SK-N-SH treated with all-trans-retinoic acid at 6 μM for 48 hours (cell line): ENCODE data around the gene SHROOM4.

Experiments
- ATAC-seq: fragments of 200-7000 bp; cut with Tn5 transposase; 3 replicates; pipeline ENCODE4 v1.9.1; 2020; ENCODE audit warnings: mild to moderate bottlenecking, moderate library complexity
- ARNTL ChIP-seq: fragments of 450-650 bp; formaldehyde crosslinking; IDR thresholded peaks from 2 replicates; pipeline ENCODE4 v1.5.0; 2020; ENCODE audit warnings: low read depth, mild to moderate bottlenecking, moderate library complexity, borderline replicate concordance
- BACH2 ChIP-seq: fragments of 250-450 bp; sonication (Bioruptor Pico); IDR thresholded peaks from 2 replicates; pipeline ENCODE4 v1.9.0; 2021; ENCODE audit warnings: mild to moderate bottlenecking, borderline replicate concordance
- CSDC2 ChIP-seq: fragments of 250-450 bp; sonication (Bioruptor Pico); IDR thresholded peaks from 2 replicates; pipeline ENCODE4 v1.5.0; 2020; ENCODE audit warnings: mild to moderate bottlenecking, moderate library complexity
- ESRRG ChIP-seq: fragments of 250-450 bp; sonication (Bioruptor Pico); IDR thresholded peaks from 2 replicates; pipeline ENCODE4 v1.6.1; 2021; ENCODE audit warnings: mild to moderate bottlenecking
- GLIS3 ChIP-seq: fragments of 250-450 bp; sonication (Bioruptor Pico); IDR thresholded peaks from 2 replicates; pipeline ENCODE4 v1.5.0; 2020; ENCODE audit warnings: mild to moderate bottlenecking, moderate library complexity
- ISL1 ChIP-seq: fragments of 250-450 bp; sonication (Bioruptor Pico); IDR thresholded peaks from 2 replicates; pipeline ENCODE4 v2.1.2; 2022; ENCODE audit warnings: mild to moderate bottlenecking, moderate library complexity
- OSR1 ChIP-seq: fragments of 250-450 bp; sonication (Bioruptor Pico); IDR thresholded peaks from 2 replicates; pipeline ENCODE4 v1.8.0; 2022; ENCODE audit warnings: moderate library complexity, mild to moderate bottlenecking, inconsistent platforms
- POU6F1 ChIP-seq: fragments of 250-450 bp; sonication (Bioruptor Pico); IDR thresholded peaks from 2 replicates; pipeline ENCODE4 v1.8.0; 2021; ENCODE audit warnings: low read depth, mild to moderate bottlenecking, moderate library complexity, borderline replicate concordance
- RARB ChIP-seq: fragments of 250-450 bp; sonication (Bioruptor Pico); IDR thresholded peaks from 2 replicates; pipeline ENCODE4 v1.8.0; 2021; ENCODE audit warnings: mild to moderate bottlenecking, moderate library complexity
- SNAI2 ChIP-seq: fragments of 250-450 bp; sonication (Bioruptor Pico); IDR thresholded peaks from 2 replicates; pipeline ENCODE4 v1.5.0; 2020; ENCODE audit warnings: mild to moderate bottlenecking, moderate library complexity
- TCF4 ChIP-seq: fragments of 250-450 bp; sonication (Bioruptor Pico); IDR thresholded peaks from 2 replicates; pipeline ENCODE4 v1.8.0; 2021; ENCODE audit warnings: mild to moderate bottlenecking, moderate library complexity, borderline replicate concordance
- TOX ChIP-seq: fragments of 250-450 bp; sonication (Bioruptor Pico); IDR thresholded peaks from 2 replicates; pipeline ENCODE4 v1.8.0; 2021; ENCODE audit warnings: mild to moderate bottlenecking, moderate library complexity, borderline replicate concordance
- ZC3H10 ChIP-seq: fragments of 250-450 bp; sonication (Bioruptor Pico); IDR thresholded peaks from 2 replicates; pipeline ENCODE4 v1.5.1; 2021; ENCODE audit warnings: mild to moderate bottlenecking, moderate library complexity
- ZFP3 ChIP-seq: fragments of 250-450 bp; sonication (Bioruptor Pico); IDR thresholded peaks from 2 replicates; pipeline ENCODE4 v1.5.0; 2020; ENCODE audit warnings: mild to moderate bottlenecking, moderate library complexity
- ZFP30 ChIP-seq: fragments of 450-650 bp; formaldehyde crosslinking; IDR thresholded peaks from 2 replicates; pipeline ENCODE4 v1.5.0; 2022; ENCODE audit warnings: mild to moderate bottlenecking, moderate library complexity
- ZNF565 ChIP-seq: fragments of 450-650 bp; formaldehyde crosslinking; conservative IDR thresholded peaks from 2 replicates; pipeline ENCODE4 v1.5.0; 2020; ENCODE audit warnings: low read depth, mild to moderate bottlenecking, moderate library complexity
- ZNF70 ChIP-seq: fragments of 450-650 bp; formaldehyde crosslinking; IDR thresholded peaks from 2 replicates; pipeline ENCODE4 v1.5.0; 2020; ENCODE audit warnings: mild to moderate bottlenecking, moderate library complexity
- ZNF8 ChIP-seq: fragments of 450-650 bp; formaldehyde crosslinking; IDR thresholded peaks from 2 replicates; pipeline ENCODE4 v1.5.0; 2020; ENCODE audit warnings: mild to moderate bottlenecking, moderate library complexity
- TF ChIP-seq, protein P1 (sequence below): fragments of 250-450 bp; sonication (Bioruptor Pico); IDR thresholded peaks from 2 replicates; pipeline ENCODE4 v1.5.1; 2020; ENCODE audit warnings: low read depth, mild to moderate bottlenecking, moderate library complexity
- TF ChIP-seq, protein P2 (sequence below): fragments of 250-450 bp; sonication (Bioruptor Pico); IDR thresholded peaks from 2 replicates; pipeline ENCODE4 v1.5.0; 2020; ENCODE audit warnings: mild to moderate bottlenecking, moderate library complexity
- TF ChIP-seq, protein P3 (sequence below): fragments of 250-450 bp; sonication (Bioruptor Pico); IDR thresholded peaks from 2 replicates; pipeline ENCODE4 v1.8.0; 2020; ENCODE audit warnings: mild to moderate bottlenecking, moderate library complexity, borderline replicate concordance
- TF ChIP-seq, protein P4 (sequence below): fragments of 250-450 bp; sonication (Bioruptor Pico); IDR thresholded peaks from 2 replicates; pipeline ENCODE4 v1.5.1; 2021; ENCODE audit warnings: mild to moderate bottlenecking, moderate library complexity

The SHROOM4 gene

DNA sequence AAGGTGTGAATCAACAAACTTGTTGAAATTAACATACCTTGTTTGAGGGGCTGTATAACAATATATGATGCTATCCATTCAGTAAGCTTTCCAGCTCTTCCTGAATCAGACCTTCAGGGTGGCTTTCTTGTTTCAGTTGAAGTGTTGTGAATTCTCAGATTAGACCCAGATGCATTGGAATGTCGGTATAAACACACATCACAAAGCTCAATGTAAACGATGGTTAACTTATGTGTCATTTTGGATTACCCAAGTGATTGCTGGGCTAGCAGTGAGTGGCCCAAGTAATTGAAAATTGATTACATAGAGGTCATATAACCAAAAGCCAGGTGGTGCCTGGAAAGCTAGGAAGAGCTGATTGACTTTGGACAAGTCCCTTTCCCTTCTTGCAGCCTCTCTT lies 115.0 kb downstream of the SHROOM4 start (continued):
- TF ChIP-seq, protein P1, sequence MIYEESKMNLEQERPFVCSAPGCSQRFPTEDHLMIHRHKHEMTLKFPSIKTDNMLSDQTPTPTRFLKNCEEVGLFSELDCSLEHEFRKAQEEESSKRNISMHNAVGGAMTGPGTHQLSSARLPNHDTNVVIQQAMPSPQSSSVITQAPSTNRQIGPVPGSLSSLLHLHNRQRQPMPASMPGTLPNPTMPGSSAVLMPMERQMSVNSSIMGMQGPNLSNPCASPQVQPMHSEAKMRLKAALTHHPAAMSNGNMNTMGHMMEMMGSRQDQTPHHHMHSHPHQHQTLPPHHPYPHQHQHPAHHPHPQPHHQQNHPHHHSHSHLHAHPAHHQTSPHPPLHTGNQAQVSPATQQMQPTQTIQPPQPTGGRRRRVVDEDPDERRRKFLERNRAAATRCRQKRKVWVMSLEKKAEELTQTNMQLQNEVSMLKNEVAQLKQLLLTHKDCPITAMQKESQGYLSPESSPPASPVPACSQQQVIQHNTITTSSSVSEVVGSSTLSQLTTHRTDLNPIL (CRISPR knock-in tag), result no peak
- TF ChIP-seq RARB (CRISPR knock-in tag) (no peak), BACH2 (CRISPR knock-in tag) (no peak), ESRRG (CRISPR knock-in tag) (no peak)

GRCh38 chrX:50697691-50698090 lies 116.3 kb downstream of the SHROOM4 start:
- TF ChIP-seq, protein P2, sequence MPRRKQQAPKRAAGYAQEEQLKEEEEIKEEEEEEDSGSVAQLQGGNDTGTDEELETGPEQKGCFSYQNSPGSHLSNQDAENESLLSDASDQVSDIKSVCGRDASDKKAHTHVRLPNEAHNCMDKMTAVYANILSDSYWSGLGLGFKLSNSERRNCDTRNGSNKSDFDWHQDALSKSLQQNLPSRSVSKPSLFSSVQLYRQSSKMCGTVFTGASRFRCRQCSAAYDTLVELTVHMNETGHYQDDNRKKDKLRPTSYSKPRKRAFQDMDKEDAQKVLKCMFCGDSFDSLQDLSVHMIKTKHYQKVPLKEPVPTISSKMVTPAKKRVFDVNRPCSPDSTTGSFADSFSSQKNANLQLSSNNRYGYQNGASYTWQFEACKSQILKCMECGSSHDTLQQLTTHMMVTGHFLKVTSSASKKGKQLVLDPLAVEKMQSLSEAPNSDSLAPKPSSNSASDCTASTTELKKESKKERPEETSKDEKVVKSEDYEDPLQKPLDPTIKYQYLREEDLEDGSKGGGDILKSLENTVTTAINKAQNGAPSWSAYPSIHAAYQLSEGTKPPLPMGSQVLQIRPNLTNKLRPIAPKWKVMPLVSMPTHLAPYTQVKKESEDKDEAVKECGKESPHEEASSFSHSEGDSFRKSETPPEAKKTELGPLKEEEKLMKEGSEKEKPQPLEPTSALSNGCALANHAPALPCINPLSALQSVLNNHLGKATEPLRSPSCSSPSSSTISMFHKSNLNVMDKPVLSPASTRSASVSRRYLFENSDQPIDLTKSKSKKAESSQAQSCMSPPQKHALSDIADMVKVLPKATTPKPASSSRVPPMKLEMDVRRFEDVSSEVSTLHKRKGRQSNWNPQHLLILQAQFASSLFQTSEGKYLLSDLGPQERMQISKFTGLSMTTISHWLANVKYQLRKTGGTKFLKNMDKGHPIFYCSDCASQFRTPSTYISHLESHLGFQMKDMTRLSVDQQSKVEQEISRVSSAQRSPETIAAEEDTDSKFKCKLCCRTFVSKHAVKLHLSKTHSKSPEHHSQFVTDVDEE (CRISPR knock-in tag), result no peak
- no peak for TF ChIP-seq ZNF565
- TF ChIP-seq ARNTL, result no peak
- TF ChIP-seq, protein P1 (CRISPR knock-in tag), result no peak
- TF ChIP-seq, protein P3, sequence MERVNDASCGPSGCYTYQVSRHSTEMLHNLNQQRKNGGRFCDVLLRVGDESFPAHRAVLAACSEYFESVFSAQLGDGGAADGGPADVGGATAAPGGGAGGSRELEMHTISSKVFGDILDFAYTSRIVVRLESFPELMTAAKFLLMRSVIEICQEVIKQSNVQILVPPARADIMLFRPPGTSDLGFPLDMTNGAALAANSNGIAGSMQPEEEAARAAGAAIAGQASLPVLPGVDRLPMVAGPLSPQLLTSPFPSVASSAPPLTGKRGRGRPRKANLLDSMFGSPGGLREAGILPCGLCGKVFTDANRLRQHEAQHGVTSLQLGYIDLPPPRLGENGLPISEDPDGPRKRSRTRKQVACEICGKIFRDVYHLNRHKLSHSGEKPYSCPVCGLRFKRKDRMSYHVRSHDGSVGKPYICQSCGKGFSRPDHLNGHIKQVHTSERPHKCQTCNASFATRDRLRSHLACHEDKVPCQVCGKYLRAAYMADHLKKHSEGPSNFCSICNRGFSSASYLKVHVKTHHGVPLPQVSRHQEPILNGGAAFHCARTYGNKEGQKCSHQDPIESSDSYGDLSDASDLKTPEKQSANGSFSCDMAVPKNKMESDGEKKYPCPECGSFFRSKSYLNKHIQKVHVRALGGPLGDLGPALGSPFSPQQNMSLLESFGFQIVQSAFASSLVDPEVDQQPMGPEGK (CRISPR knock-in tag), result no peak
- no peak for TF ChIP-seq ZC3H10 (CRISPR knock-in tag)
- no peak for TF ChIP-seq ZFP3 (CRISPR knock-in tag)
- ATAC-seq, result peak; percentile 70

DNA sequence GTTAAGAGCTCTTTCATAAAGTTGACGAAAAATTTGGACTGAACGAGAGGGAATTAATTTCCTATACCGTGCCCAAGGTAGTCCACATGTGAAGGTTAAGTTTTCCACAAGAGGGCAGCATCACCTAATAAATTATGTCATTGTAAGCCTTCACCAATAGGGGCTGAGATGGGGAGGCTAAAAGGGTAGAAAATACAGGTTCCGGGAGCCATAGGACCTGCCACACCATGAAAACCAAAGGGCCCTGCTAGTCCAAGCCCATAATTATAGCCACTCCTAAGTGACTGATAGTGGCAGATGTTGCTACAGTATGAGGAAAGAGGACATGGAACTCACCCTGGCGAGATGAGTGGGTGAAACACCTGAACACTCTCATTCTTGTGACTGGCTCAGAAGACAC lies 122.2 kb downstream of the SHROOM4 start:
- no peak for TF ChIP-seq TOX (CRISPR knock-in tag)
- no peak for TF ChIP-seq ZFP3 (CRISPR knock-in tag)
- no peak for TF ChIP-seq ZNF8
- TF ChIP-seq ZNF565, result no peak
- TF ChIP-seq TCF4, result no peak
- no peak for TF ChIP-seq CSDC2 (CRISPR knock-in tag)
- TF ChIP-seq SNAI2 (CRISPR knock-in tag), result no peak
- TF ChIP-seq, protein P4, sequence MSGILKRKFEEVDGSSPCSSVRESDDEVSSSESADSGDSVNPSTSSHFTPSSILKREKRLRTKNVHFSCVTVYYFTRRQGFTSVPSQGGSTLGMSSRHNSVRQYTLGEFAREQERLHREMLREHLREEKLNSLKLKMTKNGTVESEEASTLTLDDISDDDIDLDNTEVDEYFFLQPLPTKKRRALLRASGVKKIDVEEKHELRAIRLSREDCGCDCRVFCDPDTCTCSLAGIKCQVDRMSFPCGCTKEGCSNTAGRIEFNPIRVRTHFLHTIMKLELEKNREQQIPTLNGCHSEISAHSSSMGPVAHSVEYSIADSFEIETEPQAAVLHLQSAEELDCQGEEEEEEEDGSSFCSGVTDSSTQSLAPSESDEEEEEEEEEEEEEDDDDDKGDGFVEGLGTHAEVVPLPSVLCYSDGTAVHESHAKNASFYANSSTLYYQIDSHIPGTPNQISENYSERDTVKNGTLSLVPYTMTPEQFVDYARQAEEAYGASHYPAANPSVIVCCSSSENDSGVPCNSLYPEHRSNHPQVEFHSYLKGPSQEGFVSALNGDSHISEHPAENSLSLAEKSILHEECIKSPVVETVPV, result no peak
- no peak for TF ChIP-seq ZFP30 (CRISPR knock-in tag)
- TF ChIP-seq OSR1 (CRISPR knock-in tag), result no peak
- TF ChIP-seq ISL1, result no peak
- TF ChIP-seq, protein P1 (CRISPR knock-in tag), result no peak
- no peak for TF ChIP-seq ZNF70 (CRISPR knock-in tag)
- TF ChIP-seq, protein P2 (CRISPR knock-in tag), result no peak
- no peak for TF ChIP-seq POU6F1 (CRISPR knock-in tag)
- TF ChIP-seq ESRRG (CRISPR knock-in tag), result no peak
- TF ChIP-seq GLIS3 (CRISPR knock-in tag), result no peak
- no peak for TF ChIP-seq RARB (CRISPR knock-in tag)
- TF ChIP-seq, all 23 proteins: peak for 0
- ATAC-seq, result peak; percentile 99
